ENCODE results near the gene SENP3. TPM values are rescaled to one million over a fixed set of nuclear protein-coding genes. Genes with fewer than 3 reads are reported as not detected.
A peak's percentile ranks its signal among the peaks of the same experiment; 100 is the strongest.

SENP3 gene
- total and polyA plus RNA-seq, 2 of the 13 experiments (the other 11 are each of a cell fraction or from before 2014, with no cell fraction given) = 55.8 to 75.4 TPM

DNA sequence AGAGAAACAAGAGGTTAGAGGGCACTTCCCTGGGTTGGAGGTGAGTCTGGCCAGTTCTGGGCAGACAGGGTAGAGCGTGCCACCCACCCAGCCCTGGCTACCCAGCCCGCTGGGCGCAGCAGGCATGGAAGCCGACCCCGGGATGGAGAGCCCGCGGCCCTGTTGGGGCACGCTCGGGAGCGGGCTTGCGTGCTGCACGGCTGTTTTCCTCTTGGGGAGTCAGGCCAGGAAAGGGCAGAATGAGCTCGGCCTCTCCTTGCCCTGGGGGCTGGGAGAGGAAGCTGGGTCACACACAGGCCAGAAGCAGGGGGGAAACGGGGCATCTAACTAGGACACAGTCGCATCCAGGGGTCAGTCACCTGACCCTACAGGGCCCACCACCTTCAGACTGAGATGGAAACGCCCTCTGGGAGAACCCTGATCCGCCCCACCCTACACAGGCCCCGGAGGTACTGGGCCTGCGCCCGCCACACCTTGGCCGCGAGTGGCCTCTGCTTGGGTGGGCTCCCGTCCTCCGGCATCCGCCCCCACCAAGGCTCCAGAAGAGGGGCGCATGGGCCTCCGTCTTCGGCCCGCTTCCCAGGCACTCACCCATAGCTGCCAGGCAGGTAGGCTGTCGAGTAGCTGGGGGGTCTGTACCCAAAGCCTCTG lies 27.0 kb downstream of the SENP3 start (continued):
- TF ChIP-seq, protein P1, sequence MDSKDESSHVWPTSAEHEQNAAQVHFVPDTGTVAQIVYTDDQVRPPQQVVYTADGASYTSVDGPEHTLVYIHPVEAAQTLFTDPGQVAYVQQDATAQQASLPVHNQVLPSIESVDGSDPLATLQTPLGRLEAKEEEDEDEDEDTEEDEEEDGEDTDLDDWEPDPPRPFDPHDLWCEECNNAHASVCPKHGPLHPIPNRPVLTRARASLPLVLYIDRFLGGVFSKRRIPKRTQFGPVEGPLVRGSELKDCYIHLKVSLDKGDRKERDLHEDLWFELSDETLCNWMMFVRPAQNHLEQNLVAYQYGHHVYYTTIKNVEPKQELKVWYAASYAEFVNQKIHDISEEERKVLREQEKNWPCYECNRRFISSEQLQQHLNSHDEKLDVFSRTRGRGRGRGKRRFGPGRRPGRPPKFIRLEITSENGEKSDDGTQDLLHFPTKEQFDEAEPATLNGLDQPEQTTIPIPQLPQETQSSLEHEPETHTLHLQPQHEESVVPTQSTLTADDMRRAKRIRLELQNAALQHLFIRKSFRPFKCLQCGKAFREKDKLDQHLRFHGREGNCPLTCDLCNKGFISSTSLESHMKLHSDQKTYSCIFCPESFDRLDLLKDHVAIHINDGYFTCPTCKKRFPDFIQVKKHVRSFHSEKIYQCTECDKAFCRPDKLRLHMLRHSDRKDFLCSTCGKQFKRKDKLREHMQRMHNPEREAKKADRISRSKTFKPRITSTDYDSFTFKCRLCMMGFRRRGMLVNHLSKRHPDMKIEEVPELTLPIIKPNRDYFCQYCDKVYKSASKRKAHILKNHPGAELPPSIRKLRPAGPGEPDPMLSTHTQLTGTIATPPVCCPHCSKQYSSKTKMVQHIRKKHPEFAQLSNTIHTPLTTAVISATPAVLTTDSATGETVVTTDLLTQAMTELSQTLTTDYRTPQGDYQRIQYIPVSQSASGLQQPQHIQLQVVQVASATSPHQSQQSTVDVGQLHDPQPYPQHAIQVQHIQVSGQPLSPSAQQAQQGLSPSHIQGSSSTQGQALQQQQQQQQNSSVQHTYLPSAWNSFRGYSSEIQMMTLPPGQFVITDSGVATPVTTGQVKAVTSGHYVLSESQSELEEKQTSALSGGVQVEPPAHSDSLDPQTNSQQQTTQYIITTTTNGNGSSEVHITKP (CRISPR knock-in tag; IDR thresholded peaks at IDR 0.05; ENCODE audit: low read depth) = no peak
- peak; percentile 94 for TF ChIP-seq AGO2 (optimal IDR thresholded peaks at IDR 0.05; ENCODE audit: low read depth, low read length)
- no peak for TF ChIP-seq HDAC2 (CRISPR knock-in tag; IDR thresholded peaks at IDR 0.05)
- no peak for TF ChIP-seq ZNF383 (CRISPR knock-in tag; IDR thresholded peaks at IDR 0.05; ENCODE audit: borderline replicate concordance)
- TF ChIP-seq ZNF747 (CRISPR knock-in tag; IDR thresholded peaks at IDR 0.05; ENCODE audit: borderline replicate concordance) = no peak
- no peak for TF ChIP-seq ZNF24 (IDR thresholded peaks at IDR 0.05)

DNA sequence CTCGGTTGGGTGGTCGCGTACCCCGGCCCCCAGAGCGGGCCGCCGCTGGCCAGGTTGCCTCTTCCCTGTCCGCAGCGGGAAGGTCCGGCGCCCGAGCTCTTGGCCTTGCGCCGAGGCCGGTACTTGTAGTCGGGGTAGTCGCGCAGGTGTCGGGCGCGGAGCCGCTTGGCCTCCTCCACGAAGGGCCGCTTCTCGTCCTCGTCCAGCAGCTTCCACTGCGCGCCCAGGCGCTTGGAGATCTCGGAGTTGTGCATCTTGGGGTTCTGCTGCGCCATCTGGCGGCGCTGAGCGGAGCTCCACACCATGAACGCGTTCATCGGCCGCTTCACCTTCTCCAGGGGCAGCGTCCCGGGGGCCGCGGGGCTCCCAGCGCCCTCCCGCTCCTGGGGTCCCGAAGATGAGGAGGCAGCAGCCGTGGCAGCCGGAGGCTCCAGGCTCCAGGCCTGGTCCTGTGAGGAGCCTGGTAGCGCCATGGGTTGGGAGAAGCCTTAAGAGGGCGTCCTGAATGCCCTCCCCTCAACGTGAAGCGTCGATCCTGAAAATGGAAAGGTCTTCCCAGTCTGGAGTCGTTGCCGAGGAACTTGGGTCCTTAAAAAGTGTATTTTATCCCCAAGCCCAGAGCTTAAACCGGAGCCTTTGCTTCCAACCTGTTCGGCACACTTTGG lies 27.6 kb downstream of the SENP3 start:
- BruUV-seq (replicated peaks) = no TSS peak
- ChIA-PET CTCF (ENCODE audit: low intra/inter-chr PET ratio, low total read pairs) (no interaction called here), POLR2A (interaction anchor here (1.1 to 1.7 kb wide), 3 partner anchors 10 to 98 kb away, joined by 4 to 5 read pairs (median 4); partner anchors contain the start of genes CD68, SAT2 and TP53)
- Histone ChIP-seq H3K4me2 (ENCODE audit: low read depth, low read length) (no peak overlapping the region), H3K27me3 (ENCODE audit: control insufficient read depth in 1 of 2, insufficient read depth in 2 of 2, low read length in 2 of 2) (no peaks in the 10 kb centered on the region; a peak in 1 of 5 replicates), H3K27ac (ENCODE audit: extremely low read length, insufficient read depth, low read length) (no peak overlapping the region), H3K4me3 (replicated peaks in 1 of 3; ENCODE audit: insufficient read depth in 1 of 3, low read depth in 2 of 3, low read length in 3 of 3) (no peak overlapping the region), H2AFZ (ENCODE audit: low read length) (no peak overlapping the region), H3K9me3 (ENCODE audit: low read length) (no peaks in the 10 kb centered on the region), H3K36me3 (replicated peaks in 1 of 2; ENCODE audit: control insufficient read depth in 1 of 2, insufficient read depth in 2 of 2, low read length in 2 of 2) (peaks cover 24 to 54% of the 10 kb centered on the region in 2 experiments), H4K20me1 (ENCODE audit: insufficient read depth, low read length) (no peaks in the 10 kb centered on the region), H3K4me1 (ENCODE audit: insufficient read depth, low read length) (peaks cover 13% of the 10 kb centered on the region), H3K9ac (ENCODE audit: insufficient read depth, low read depth, low read length) (no peak overlapping the region), H3K79me2 (ENCODE audit: insufficient read depth, low read length) (peaks cover 7% of the 10 kb centered on the region)
- no peak for FAIRE-seq
- 99% methylated on average over 52 of the region's 56 CpGs for WGBS (ENCODE audit: low lambda C conversion rate)
- no peak for ATAC-seq
- TF ChIP-seq ZNF607 (CRISPR knock-in tag; IDR thresholded peaks at IDR 0.05; ENCODE audit: borderline replicate concordance) = no peak
- 0 out of 2 replicates have a peak, but pooled peaks have one; percentile 14 for TF ChIP-seq POLR2AphosphoS5 (IDR thresholded peaks at IDR 0.05; ENCODE audit: low read depth, low read length)
- TF ChIP-seq MYC (CRISPR knock-in tag; IDR thresholded peaks at IDR 0.05; ENCODE audit: borderline replicate concordance) = no peak
- TF ChIP-seq AGO2 (optimal IDR thresholded peaks at IDR 0.05; ENCODE audit: low read depth, low read length) = peak; percentile 76
- TF ChIP-seq RBFOX2 (IDR thresholded peaks at IDR 0.05; ENCODE audit: low read depth, low read length) = peak; percentile 53
- no peak for TF ChIP-seq GTF3A (CRISPR knock-in tag; conservative IDR thresholded peaks at IDR 0.05)
- TF ChIP-seq FIP1L1 (IDR thresholded peaks at IDR 0.05; ENCODE audit: borderline replicate concordance, insufficient read depth, low read depth, low read length) = no peak
- TF ChIP-seq ZNF331 (CRISPR knock-in tag; IDR thresholded peaks at IDR 0.05) = no peak
- no peak for TF ChIP-seq SP2 (CRISPR knock-in tag; IDR thresholded peaks at IDR 0.05)
- TF ChIP-seq, protein P2, sequence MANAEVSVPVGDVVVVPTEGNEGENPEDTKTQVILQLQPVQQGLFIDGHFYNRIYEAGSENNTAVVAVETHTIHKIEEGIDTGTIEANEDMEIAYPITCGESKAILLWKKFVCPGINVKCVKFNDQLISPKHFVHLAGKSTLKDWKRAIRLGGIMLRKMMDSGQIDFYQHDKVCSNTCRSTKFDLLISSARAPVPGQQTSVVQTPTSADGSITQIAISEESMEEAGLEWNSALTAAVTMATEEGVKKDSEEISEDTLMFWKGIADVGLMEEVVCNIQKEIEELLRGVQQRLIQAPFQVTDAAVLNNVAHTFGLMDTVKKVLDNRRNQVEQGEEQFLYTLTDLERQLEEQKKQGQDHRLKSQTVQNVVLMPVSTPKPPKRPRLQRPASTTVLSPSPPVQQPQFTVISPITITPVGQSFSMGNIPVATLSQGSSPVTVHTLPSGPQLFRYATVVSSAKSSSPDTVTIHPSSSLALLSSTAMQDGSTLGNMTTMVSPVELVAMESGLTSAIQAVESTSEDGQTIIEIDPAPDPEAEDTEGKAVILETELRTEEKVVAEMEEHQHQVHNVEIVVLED (CRISPR knock-in tag; IDR thresholded peaks at IDR 0.05; ENCODE audit: borderline replicate concordance) = no peak
- in situ Hi-C loops (cut with HindIII; ENCODE audit: extremely low pct_ligation_motif_present, low pct_unique_long_range_greater_than_20kb) (loop anchor here (5.0 kb wide), 1 partner anchor 98 kb away; the partner anchor contains the start of genes TP53 and WRAP53), intact Hi-C loops (cut with micrococcal nuclease; ENCODE audit: unreplicated experiment) (no loop called here)
- no peak for DNase-seq (ENCODE audit: low spot score)
